HG02840 (cell line): ENCODE measurements around the gene FAM90A1.
"Not testable (repeated sequence)": the region's sequence is repeated elsewhere in the genome, so short reads cannot be mapped to it uniquely, and the experiment has no call there.

Source experiments
- ATAC-seq: cut with Tn5 transposase; IDR thresholded peaks from one replicate; pipeline ENCODE4 v1.9.1; 2021; ENCODE audit warnings: mild to moderate bottlenecking, moderate library complexity, moderate number of reproducible peaks; ENCODE audit not compliant: unreplicated experiment, low FRiP score

The FAM90A1 gene, protein sequence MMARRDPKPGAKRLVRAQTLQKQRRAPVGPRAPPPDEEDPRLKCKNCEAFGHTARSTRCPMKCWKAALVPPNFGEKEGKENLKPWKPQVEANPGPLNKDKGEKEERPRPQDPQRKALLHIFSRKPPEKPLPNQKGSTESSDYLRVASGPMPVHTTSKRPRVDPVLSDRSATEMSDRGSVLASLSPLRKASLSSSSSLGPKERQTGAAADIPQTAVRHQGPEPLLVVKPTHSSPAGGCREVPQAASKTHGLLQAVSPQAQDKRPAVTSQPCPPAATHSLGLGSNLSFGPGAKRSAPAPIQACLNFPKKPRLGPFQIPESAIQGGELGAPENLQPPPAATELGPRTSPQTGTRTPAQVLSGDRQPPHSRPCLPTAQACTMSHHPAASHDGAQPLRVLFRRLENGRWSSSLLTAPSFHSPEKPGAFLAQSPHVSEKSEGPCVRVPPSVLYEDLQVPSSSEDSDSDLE

DNA sequence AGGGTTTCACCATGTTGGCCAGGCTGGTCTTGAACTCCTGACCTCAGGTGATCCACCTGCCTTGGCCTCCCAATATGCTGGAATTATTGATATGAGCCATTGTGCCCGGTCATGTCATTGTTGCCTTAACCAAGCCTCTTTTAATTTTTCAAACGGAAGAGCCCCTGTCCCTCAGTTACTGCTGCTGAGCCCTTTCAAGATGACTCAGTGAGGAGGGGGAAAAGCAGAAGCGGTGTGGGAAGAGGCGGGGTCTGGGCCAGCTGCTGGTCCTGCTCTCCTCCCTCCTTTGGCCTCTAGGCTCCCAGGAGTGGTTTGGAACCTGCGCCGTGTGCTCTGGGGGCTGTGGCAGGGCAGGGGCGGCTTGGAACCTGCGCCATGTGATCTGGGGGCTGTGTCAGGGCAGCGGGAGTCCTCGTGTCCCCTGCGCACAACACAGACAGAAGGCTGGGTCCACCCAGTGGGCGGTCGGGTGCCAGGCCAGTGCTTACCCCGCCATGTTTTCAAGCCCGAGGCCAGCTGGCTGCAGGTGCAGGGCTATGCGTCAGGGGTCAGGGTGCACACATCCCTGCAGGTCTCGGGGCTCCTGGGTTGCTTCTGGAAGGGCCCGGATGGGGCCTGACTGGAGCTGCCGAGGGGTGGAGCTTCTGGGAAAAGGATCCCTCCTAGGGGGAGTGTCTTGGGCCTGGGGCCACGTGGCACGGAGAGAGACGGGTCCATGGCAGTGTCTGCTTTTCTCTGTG lies at the start of gene FAM90A1:
FAM90A1 (minus strand) TSS at position 627 of the 740 bp plus-strand sequence. CDS start 2,786 bp downstream, outside the sequence.
- ATAC-seq, result not testable (repeated sequence)

DNA sequence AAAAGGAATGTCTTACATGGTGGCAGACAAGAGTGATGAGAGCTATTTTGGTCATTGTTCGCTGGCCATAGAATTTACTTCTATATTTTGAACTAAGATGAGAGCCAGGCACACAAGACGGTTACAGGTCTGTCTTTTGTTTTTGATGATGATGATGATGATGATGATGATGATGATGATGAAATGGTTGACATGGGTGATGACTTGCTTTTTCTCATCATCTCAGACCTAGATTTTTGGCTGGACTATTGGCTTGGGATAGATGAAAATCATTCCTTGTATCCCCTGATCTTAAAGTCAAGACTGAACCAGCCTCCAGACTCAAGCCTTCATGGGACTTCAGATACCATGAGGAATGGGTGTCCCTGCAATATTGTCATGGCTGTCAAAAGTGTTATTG lies 49.0 kb upstream of the FAM90A1 start:
- not testable (repeated sequence) for ATAC-seq

DNA sequence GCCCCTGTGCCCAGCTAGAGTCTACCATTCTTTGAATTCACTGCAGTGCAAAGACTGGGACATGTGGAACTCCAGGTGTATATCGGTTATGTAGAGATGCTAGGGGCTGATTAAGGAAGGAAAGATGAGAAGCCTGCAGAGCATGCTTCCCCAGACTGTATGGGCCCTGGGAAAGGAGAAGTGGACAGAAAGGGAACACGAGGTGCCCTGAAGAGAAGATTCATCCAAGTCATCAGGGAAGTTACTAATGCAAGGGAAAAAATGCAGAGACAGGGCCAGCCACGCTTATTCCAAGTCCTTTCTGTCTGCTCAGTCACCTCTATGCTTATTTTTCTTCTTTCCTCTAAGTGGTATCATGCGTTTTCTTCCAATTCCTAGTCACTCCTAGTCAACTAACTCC lies 39.3 kb upstream of the FAM90A1 start:
- ATAC-seq, result not testable (repeated sequence)

DNA sequence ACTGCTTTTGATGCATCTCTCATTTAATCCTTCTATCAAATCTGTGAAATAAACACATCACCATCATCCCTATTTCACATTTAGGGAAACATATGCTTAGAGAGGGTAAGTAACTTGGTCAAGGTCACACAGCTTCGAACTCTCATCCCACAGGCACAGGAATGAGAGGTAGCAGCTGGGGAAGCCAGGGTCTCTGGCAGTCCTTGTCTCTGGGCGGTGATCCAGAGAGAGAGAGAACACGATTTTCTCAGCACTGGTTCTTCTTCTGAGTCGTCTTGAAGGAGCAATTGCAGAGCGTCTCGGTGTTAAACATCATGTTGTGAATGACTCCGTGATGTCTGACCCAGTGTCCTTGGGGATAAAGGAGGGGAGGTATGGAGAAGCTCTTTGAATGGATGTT lies 36.8 kb upstream of the FAM90A1 start:
- ATAC-seq, result not testable (repeated sequence)

DNA sequence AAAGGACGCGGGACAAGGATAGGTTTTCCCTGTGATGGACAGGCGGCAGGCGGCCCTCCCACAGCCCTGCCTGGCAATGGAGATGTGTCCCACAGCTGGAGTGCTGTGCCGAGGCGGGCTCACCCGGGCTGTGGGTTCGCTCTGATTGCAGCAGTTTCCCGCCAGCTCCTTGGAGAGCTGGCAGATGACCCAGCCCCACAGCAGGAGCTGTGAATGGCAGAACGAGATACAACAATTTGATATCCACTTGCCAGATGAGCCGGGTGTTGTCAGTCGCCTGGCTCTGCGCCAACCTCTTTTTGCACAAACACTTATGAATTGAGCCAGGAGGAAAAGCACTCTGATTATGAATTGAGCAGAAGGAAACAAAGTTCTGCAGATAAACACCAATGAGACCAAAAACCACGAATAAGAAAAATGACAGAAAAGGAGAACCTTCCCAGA lies 33.7 kb upstream of the FAM90A1 start:
- ATAC-seq, result not testable (repeated sequence)

DNA sequence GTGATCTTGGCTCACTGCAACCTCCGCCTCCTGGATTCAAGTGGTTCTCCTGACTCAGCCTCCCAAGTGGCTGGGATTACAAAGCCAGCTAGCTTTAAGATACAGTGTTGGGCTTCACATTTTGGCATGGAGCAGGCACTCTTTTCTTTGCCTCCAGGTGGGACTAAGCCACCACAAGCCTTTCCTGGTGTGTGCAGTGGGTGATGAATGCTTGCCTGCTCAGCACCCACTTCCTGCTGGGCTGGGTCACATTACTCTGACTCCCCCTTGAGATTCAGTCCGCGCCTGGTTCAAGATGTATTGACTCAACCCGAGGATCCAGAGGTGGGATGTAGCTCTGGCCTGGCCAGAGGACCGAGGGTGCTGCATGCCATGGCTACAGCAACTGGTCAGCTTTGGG lies 28.9 kb upstream of the FAM90A1 start:
- not testable (repeated sequence) for ATAC-seq

DNA sequence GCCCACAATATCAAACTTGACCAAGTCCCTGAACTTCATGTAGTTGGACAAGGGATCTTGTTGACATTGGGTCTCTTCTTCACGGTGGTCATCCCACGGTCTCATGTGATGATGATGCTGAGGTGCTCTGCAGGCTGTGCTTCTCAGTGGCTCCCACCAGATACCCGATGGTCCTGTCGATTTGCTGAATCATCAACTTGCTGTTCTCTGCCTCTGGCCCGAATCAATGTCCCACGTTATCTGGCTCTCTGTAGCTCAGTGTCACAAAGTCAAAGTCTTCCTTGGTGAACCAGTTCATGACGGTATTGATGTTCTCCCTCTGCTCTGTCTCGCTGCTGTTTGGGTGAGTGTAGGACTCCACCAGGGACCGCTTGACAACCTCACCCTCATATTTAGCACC lies 27.3 kb upstream of the FAM90A1 start:
- not testable (repeated sequence) for ATAC-seq

DNA sequence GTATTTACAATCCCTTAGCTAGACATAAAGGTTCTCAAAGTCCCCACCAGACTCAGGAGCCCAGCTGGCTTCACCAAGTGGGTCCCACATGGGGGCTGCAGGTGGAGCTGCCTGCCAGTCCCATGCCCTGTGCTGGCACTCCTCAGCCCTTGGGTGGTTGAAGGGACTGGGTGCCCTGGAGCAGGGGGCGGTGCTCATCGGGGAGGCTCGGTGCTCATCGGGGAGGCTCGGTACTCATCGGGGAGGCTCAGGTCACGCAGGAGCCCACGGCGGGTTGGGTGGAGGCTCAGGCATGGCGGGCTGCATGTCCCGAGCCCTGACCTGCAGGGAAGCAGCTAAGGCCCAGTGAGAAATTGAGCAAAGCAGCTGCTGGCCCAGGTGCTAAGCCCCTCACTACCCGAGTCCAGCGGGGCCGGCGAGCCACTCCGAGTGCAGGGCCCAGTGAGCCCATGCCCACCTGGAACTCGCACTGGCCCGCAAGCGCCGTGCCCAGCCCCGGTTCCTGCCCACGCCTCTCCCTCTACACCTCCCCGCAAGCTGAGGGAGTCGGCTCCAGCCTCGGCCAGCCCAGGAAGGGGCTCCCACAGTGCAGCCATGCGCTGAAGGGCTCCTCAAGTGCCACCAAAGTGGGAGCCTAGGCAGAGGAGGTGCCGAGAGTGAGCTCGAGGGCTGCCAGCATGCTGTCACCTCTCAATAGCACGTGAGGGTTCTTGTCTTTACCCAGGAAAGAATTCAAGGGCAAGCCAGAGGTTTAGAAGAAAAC lies 24.8 kb upstream of the FAM90A1 start:
- not testable (repeated sequence) for ATAC-seq

DNA sequence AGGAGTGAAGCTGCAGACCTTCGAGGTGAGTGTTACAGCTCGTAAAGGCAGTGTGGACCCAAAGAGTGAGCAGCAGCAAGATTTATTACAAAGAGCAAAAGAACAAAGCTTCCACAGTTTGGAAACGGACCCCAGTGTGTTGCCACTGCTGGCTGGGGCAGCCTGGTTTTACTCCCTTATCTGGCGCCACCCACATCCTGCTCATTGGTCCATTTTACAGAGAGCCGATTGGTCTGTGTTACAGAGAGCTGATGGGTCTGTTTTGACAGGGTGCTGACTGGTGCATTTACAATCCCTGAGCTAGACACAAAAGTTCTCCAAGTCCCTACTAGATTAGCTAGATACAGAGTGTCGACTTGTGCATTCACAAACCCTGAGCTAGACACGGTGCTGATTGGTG lies 24.2 kb upstream of the FAM90A1 start:
- not testable (repeated sequence) for ATAC-seq

DNA sequence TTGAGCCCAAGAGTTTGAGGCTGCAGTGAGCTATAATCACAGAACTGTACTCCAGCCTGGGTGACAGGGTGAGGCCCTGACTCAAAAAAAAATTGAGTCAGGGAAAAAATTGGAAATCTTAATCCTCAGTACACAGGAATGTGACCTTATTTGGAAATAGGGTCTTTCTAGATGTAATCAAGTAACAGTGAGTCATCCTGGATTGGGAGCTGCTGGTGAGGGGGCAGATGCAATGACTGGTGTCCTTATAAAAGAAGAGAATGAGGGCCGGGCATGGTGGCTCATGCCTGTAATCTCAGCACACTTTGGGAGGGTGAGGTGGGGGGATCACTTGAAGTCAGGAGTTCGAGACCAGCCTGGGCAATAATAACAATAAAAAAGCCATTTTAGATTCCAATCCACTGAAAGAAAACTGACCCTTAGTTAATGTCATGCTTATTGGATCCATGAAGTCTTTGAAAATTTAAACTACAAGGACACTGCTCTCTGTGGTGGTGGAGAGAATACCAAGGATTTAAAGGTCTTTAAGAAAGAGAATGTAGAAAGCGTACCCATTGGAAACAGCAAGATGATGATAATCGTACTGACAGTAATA lies 19.6 kb upstream of the FAM90A1 start:
- not testable (repeated sequence) for ATAC-seq

DNA sequence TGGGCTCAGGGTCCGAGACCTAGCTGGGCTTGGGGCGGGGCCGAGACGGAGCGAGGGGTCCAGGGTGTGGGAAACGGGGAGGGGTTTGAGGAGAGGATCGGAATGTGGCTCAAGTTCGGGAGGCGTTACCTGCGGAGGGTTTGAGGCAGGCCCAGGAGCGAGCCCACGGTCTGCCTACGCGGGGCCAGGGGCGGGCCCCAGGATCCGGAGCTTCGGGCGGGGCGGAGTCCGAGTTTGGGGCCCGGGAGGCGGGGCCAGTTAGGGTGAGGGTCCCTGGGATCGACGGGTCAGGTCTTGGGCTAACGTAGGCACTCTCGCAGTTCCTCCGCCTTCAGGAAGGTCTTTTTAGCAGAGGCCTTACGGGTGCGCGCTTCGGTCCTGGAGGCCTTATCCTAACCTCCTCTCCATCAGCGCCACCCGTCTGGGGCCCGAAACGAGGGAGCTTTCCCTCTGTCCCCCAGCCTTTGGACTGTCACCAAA lies 16.3 kb upstream of the FAM90A1 start:
- ATAC-seq, result not testable (repeated sequence)

DNA sequence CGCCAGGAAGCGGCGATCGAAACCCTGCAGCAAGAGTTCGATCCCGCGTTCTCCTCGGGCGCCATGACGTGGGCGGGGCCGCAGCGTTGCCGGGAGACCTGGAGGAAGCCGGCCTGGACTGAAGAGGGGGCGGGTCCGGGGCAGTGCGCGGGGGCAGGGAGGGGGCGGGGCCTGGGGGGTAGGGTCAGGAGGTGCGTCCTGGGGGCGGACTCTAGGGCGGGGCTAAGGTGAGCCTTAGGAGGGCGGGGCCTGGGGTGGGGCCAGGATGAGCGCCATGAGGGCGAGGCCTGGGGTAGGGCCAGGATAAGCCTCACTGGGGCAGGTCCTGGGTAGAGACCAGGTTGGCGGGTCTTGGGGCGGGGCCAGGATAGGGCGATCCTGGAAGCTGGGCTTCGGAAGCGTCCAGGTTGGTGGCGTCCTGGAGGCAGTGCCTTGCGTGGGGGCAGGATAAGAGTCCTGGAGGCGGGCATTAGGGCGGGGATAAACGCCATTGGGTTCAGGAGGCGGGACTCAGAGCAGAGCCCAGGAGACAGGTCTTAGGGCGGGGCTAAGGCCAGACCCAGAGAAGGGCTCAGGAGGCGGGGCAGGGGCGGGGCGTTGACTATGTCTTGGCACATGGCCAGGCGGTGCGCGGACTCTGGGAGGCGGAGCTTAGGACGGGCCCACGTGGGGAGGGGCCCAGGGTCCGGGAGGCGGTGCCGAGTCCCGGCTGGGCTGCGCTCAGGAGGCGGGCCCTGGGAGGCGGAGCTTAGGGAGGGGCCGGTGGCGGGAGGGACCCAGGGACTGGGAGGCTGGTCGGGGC lies 15.7 kb upstream of the FAM90A1 start:
- ATAC-seq, result peak; percentile 67

DNA sequence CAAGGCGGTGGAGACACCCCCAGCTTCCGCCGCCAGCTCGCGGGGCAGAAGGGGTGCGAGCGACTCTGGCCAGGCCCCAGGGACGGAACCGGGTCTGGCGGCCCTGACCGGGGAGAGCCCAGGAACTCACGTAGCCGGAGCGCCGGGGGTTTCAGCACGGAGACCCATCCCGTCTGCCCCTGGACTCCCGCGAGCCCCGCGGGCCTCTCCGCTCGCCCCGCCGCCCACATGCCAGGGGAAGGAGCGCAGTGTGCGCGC lies 15.1 kb upstream of the FAM90A1 start:
- not testable (repeated sequence) for ATAC-seq

DNA sequence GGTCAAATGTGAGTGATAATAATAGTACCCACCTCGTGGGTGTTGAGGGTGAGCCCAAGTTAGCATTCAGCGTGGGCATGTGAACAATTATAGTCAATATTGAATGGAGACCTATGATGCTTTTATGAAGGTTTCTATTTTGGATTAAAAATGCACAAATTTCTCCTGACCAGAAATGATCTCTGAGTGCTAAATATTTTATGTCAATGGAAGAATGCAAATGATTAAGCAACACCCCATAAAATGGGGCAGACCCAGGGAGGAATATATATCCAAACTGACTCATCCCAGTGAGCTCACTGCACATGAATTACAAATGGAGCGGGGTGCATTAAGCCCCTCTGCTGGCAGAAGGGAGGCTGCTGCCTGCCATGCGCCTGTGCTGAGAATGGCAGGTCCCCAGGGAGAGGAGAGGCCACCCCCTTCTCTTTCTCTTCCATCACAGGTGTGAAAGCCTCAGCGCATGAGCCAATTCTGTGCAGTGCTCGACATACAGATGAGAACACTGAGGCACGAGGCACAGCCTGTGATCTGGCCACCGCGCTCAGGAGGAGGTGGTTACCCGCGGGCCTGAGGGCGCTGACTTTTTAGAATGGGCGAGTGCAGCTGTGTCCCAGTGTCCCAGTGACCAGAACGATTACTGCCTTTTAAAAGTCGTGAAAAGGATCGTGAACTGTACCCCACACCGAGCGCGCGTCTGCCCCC lies 14.7 kb upstream of the FAM90A1 start:
- ATAC-seq, result not testable (repeated sequence)

DNA sequence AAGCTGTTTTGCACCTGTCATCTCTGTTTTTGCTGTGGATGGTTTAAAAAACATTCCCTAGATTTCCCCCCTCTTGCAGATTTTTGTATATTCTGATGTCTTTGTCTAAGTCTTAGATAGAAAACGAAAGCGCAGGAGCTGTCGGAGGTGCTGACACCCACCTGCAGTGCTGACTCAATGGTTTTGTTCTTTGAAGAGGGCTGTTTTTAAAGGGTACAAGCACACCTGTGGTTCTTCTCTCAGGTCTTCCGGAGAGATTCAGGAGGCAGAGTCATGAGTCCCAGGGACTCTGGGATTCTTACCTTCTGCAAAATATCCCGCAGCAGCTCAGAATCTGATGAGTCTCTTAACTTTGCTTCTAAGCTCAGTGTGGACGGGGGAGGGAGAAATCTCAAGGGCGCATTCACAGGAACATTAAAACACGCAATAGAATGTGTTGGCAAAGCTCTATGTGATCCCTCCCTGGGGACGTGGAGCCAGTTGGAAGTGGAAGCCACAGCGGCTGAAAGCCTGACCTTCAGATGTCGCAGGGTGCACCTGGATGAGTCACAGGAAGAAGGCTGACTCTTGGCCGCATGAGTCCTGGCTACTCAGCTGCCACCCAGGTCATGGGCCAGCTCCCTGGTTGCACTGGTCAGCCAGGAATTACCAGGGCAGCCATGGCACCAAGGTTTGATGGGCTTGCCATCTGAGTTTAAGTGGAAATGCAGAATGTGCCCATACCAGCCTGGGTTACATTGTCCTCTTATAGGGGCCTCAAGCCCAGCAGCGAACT lies 13.1 kb upstream of the FAM90A1 start:
- not testable (repeated sequence) for ATAC-seq

DNA sequence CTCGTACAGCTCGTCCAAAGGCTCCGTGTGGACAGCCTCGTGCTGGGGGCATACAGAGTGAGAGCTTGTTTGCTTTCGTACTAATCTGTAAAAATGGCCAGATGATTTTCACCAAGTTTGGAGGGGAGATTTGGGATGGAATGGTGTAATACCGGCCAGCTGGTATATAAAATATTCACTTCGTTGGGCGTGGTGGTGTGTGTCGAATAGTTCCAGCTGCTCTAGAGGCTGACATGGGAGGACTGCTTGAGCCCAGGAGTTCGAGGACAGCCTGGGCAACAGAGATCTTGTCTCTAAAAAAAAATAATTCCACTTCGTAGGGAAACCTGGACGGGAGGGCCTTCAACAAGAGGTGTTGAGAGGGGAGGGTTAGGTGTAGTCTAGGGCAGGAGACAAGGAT lies 9.6 kb upstream of the FAM90A1 start:
- not testable (repeated sequence) for ATAC-seq

DNA sequence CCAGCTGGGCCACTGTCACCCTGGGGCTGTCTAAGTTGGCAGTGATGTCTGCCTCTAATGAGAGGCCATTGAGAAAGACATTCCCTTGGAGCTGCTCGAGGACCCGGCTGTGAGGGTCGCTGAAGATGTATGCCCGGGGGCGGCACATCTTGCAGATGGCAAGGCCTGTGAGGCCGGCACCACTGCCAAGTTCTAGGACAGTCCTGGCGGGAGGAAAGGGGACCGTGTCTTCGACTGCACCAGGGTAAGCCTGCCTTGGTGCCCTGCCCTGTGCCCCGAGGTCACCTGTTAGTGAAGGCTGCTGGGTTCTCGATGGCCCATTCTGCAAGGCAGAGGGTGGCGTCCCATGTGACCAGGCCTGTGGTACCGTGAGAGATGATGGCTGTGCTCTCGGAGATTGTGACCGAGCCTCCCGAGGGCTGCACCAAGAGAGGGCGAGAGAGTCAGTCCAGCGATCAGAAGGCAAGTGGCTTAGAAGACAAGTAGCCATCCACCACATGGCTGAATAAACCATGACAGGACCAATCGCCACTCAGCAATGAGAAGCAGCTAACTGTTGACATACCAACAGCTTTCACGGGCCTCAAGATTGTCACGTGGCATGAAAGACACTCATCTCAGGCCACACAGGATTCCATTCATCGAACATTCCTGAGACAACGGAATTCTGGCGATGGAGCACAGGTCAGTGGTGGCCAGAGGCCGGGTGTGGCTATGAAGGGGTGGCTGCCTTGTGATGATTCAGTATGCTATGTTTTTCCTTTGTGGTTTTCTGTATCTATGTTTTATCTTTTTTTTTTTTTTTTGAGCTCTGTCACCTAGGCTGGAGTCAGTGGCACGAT lies 8.1 kb upstream of the FAM90A1 start:
- not testable (repeated sequence) for ATAC-seq
